ENCODE measurements around the gene MEGF11.

MEGF11 gene

DNA sequence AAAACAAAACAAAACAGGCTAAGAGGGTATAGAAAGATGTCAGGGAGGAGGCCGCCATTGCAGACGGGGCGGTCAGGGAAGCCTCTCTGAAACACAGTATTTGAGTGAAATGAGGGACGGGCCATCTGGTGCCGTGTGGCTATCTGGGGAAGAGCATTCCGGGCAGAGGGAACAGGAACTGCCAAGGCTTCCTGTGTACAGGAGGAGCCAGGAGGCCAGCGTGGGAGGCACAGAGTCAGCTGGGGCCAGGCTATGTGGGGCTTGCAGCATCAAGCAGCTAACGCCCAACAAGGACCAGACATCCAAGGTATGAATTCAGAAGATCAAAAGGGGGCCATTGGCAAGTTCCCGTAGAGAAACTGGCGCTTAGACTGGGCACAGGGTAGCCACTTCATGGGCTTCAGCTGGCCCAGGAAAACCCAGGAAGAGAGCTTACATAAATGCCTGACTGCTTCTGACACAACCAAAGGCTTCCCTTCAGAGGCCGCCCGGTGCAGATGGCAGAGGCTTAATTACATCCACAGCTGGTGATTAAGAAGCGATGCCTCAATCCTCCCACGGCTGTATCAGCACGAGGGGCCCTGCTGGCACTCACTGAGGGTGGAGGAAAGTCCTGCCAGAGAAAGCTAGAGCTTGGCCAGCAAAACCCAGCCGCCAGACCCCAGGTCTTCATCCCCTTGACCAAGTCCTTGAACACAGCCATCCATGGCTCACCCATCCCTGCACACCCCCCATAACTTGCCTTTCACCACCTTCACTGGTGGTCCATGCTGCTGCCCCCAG is 144.9 kb downstream of the MEGF11 start:
- DNase-seq: no peak

DNA sequence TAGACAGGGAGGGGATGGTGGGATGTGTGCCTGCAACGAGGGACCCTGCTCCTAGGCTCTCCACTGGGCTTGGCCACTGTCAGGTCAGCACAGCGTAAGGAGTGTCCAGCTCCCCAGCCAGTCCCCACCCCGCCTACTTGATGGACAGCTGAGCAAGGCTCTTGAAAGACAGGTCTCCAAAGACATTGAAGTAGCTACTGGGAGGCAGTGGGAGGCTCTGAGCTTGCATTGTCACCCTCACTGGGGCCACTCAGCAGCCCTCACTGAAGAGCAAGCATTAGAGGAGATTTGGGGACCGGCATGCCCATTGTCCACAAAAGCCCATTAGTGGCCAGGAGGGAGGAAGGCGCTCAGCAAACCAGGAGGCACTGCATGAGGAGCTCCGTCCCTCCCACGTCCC is 146.5 kb downstream of the MEGF11 start:
- no peak for DNase-seq

DNA sequence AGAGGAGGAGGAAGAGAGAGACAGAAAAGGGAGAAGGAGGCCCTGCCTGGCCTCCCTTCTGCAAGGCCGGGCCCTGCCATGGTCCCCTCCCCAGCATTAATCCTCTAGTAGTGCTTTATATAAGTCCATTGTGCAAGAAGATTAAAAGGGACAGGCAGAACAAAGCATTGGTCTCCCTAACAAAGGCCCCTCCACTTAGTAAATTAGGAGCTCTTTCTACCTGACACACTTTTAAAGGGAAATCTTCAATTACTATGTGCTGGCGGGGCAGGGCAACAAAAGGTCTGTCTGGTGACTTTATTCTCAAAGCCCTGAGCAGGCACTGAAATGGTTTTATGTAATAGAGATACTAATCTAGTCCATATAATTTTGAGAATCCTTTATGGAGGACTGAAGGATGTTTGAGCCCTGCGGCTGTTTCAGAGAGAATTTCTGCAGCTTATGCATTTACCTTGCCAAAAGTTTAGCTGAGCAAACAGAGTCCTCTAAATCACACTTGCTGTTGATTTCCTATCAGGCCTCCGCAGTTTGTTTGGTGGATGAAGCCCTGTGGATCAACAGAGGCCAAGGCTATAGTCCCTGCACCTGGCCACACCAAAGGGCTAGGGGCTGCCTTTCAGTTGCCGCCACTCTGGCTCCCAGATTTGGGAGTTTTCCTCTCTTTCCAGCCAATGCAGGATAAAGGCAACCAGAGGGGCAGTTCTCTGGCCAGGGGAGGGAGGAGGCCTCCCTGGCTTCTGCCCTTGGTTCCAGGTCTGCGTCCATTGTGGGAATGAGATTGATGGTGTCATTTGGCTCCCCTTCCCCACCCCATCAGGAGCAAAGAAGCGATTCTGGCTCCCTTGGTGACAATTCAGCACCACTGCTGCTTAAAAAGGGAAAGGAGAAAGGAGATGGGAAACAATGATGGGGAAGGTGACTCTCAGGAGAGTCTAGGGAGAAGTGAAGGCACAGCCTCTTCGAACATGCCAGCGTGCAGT is 148.0 kb downstream of the MEGF11 start:
- DNase-seq: no peak

DNA sequence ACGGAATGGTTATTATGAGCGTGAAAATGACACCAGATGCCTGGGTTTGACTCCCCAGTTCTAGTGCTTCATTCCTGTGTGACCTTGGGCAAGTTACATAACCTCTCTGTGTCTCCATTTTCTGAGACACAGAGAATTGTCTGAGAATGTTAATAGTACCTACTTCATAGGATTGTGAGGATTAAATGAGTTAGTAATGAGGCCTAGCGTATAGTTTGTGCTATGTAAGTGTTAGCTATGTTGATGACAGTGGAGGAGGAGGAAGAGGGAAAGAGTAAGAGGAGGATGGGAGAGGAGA is 150.3 kb downstream of the MEGF11 start:
- DNase-seq: no peak

DNA sequence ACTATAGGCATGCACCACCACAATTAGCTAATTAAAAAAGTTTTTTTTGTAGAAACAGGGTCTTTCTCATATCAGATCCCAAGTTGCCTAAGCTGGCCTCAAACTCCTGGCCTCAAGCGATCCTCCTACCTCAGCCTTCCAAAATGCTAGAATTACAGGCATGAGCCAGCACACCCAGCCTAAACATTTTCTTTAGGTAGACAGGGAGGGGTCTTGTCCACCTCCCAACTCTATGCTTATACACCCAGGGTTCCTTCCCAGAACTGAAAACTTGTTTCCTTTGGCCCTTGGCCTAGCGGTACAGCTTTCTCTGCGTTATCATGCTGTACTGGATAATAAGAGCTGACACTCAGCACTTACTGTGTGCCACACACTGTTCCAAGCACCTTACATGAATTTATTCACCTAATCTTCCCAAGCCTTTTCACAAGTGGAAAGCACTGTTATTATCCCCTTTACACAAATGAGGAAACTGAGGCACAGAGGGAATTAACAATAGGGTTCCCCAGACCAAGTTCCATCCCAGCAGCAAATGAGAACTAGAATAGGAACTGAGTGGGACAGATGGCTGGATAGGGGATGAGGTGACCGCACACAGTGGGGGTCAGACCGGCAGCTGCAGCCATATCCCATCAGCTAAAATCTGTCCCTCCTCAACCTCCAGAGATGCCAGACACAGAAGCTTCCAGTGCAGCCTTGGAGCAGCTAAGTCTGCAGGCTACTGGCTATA is 150.8 kb downstream of the MEGF11 start:
- no peak for DNase-seq

DNA sequence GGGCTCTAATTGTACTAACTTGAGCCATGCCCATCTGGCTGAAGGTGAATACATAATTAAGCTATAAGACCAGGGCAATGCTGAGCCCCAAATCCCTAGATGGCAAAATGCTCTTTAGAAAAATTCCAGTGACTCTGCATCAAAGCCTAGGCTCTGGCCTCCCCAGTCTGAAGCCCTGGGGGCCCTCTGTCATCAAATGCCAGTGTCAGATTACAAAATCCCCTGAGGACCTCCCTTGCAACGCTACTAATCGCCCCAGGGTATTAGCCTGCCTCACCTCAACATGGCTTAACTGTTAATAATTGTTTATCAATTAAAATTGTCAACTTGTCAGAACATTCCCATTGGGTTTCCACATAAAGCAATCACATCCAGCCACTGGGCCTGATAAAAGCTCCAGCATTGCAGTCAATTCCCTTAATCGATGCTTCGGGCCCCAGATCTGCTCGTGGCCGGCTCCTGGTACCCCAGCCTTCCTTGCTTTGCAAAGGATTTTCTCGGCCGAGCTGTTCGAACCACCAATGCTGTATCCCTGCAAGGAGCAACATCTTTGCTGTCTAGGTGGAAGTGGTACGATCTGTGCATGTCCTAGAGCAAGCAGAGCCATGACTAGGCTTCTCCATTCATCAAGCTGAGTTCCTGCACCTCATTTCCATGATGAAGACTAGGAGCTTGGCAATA is 151.7 kb downstream of the MEGF11 start:
- no peak for DNase-seq

DNA sequence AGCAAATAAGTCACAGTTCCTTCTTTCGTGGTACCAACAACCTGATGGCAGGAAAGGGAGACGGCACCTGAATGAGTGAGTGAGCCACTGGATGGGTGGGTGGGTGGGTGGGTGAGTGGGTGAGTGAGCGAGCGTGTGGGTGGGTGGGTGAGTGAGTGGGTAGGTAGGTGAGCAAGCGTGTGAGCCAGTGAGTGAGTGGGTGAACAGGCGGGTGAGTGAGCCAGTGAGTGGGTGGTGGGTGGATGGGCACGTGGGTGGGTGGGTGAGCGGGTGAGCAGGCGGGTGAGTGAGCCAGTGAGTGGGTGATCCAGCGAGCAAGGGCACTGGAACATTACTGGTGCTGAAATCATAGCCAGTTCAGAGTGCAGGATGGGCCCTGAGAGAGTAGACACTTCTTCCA is 152.8 kb downstream of the MEGF11 start:
- no peak for DNase-seq

DNA sequence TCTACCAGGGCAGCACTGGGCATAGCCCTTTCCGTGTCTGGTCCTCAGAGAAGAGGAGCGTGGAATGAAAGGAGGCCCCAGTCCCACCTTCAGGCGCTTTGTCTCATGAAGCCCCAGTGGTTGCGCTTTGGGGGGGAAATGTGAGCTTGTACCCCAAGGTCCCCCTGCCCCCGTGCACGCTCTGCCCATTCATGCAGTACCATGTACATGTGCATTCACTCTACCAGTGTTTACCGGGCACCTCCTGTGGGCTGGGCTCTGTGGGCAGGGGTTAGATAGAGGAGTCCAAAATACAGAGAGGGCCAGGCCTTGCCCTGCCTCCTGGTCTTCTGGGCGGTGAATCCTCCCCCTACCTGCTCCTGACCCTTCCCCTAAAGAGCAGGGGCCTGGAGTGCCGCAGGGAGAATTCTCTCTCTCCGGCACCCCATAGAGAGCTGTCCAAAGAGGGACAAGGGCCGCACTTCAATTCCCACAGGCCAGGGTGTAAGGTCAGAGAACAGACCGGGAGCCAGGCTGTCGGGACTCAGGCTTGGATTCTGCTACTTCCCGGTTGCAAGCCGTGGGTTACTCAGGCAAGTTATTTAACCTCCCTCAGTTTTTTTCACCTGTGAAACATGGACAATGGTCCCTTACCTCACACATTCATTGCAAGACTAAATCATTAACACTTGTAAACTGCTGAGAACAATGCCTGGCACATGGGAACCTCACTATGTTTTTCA is 153.4 kb downstream of the MEGF11 start:
- DNase-seq: no peak

DNA sequence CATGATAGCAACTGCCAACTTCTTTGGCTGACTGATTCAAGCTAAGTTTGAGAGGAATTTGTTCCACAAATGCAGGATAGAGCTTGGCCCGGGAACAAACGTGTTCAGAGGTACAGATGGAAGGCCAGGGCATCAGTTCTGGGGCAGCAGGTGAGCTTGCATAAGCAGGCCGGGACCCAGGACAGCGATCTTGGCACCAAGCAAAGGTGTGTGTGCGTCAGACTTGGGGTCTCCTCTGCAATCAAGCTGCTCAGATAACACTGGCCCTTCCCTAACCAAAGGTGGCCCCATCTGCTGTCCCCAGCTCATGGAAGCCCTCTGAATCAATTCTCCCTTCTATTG is 155.6 kb downstream of the MEGF11 start:
- DNase-seq: no peak

DNA sequence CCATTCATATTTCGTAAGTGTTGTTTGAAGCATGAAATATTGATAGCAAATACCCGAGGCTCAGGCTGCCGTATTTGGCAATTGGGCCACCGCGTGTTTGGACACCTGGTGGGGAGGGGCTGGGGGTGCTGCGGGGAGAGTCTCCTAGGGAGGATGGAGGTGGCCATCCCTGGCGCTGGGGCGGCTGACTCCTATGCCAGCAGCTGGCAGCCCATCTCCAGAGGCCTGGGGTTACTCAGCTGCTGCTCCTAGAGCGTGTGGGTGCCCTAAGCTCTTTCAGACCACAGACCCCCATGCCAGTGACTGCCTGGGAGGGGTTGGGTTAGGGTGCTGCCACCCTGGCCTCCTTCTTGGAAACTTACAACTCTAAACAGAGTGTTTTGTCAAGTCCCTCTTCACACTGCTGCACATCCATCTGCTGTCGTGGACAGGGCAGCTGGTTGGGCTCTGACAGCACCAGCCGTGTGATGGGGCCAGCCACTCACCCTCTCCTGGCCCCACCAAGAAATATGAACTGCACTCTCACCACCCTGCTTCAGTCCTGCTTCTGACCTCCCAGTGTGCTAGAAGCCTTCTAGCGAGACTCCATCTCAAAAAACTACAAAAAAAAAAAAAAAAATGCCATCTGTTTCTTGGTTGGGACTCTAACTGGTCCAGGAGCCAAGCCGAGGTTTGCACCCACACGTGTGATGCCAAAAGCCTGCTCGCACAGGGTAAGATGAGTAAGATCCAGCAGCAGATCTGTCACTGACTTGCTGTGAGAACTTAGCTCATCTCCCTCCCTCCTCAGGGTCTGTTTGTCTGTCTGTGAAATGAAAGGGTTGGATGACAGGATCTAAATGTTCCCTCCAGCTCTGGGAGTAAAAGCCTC is 156.2 kb downstream of the MEGF11 start:
- no peak for DNase-seq

DNA sequence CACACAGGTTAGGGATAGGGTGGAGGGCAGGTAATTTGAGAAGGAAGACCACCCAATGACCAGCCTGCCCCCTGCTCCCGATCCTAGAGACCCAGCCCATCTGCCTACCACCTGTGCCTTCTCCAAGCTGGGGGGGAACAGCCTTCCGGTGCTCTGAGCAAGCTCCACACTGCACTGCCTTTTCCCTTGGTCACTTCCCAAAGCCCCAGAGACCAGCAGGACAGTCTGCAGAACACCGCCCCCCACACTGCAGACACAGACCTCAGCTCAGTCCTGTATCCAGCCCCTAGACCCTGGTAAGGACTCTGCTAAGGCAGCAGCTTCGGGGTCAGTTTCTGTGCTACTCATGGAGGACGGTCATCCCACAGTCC is 156.9 kb downstream of the MEGF11 start:
- no peak for DNase-seq

DNA sequence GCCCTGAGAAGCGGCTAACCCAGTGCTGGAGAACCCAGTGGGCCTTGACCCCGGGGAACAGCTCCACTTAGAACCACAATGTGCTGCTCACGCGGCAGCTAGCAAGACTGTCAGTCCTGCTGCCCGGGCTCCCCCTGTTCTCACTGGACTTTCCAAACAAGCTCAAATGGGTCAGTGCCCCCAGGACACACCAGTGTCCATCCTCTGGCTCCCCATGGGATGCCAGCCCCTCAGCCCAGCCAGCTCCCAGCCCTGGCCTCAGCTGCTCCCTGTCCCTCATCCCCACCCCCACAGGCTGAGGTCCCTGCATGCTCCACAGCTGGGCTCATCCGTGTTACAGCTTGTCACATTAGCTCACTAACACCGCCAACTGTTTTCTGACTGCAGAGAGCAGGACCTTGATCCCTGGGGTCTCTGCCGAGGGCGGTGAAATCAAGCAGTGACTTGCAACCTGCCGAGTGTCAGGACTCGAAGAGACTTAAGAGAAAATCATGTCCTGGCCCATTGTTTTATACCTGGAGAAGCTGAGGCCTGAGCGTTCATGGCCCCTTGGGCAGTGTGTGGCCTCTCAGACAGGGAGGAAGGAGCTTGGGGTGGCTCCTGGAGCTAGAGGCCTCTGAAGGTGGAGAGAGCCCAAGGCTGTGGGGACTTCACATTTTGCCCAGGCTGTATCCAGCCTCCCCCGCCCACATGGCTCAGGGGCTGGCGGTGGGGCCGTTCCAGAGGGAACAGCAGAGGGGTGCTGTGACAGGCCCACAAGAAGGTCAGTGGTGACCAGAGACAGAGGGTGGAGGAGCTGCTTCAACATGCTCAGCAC is 157.5 kb downstream of the MEGF11 start:
- DNase-seq: no peak

DNA sequence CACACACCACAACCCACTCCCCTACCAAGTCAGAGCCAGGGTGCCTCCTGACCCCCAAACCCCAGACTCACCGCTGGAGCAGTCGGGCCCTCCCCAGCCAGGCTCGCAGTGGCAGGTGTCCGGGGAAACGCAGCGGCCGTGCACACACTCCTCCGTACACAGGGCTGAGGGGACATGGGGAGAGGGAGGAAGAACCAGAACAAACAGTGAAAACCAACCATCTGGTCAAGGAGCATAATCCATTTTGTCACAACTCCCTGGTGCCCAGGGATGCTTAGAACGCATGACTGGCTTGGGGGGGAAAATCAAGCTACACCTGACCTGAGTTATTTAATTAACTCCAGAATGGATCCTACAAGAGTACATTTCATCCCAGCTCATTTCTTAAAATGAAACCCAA is 159.2 kb downstream of the MEGF11 start:
- DNase-seq: no peak

DNA sequence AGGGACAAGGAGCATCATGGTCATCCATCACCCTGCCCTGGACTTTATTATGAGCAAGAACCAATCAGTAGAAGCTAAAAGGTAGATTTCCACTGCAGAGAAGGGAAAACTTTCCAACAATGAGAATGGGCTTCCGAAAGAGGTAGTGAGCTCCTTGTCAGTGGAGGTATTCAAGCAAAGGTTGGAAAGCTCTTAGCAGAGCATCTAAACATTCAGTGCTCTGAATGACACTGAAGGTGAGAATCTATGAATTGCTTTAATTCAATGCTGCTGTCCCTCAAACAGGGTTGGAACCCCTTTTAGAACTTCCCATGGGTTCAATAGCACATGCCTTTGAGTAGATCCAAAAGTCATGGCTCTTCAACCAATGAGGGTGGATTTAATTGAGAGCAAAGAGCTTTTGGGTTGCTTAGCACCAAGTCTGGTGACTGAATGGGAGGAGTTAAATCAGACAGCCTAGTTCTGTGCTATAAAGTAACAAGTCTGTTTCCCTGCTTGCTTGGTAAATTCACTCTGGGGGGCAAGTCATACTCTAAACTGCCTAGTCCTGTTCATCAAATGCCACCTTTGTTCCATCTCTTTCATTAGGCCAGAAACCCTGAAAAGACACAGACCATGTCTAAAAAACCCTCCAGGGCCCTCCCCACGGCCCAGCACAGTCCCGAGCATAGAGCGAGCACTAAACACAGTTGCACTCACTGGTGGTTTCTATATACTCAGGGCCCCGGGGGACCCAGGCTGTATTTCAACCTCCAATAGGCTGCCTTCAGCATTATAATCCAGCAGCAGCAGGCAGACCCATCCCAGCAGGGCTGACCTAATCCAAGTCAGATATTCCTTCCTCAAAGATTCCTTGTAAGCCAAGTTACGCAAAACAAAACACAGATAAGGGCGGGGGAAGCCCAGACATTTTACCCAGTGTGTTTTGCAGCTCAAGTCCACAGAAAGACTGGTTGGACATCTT is 161.2 kb downstream of the MEGF11 start:
- DNase-seq: no peak

DNA sequence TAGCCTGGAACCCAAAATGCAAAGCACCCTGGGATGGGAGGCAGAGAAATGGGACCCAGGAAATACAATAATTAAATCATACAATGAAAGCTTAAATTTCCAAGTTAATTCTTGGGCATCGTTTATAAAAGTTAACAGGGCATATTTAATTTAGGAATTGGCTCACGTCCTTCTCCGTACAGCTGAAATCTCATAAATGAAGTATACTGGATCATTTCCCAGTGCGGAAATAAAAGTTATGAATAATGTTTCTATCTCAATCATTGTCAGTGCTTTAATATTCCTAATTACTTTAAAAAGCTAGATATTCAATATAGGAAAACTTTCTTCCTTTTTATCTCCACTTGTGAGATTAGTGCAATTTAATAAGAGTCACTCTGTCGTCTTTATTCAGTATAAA is 164.0 kb downstream of the MEGF11 start:
- no peak for DNase-seq

DNA sequence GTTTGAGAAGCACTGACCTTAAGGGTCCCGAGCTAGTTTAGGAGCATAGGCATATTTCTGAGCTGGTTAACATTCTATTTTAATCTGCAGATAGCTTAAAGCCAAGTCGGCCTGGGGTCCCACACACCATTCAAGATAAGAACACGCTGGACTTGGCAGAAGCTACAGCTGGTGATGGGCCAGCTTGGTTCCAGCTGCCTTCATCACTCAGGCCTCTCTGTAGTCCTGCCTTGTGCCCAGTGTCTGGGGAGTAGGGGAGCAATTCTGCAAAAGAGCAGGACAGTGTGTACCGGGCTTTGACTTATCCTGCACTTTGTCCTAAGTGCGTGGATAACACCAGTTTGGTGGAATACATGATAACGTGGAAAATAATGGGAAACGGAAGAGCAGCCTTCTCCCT is 164.5 kb downstream of the MEGF11 start:
- DNase-seq: no peak

DNA sequence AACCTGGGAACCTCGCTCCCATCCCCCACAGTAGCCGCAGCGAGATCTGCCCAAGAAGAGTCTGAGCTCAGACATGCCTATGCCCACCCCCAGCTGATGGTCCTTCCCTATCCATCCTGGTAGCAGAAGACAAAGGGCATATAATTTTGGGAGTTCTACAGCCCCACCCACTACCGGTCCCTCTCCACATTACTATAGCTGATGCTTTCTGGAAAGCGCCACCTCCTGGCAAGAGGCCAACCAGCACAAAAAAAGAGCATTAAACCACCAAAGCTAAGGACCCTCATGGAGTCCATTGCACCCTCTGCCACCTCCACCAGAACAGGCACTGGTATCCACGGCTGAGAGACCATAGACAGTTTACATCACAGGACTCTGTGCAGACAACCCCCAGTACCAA is 168.4 kb downstream of the MEGF11 start:
- no peak for DNase-seq

DNA sequence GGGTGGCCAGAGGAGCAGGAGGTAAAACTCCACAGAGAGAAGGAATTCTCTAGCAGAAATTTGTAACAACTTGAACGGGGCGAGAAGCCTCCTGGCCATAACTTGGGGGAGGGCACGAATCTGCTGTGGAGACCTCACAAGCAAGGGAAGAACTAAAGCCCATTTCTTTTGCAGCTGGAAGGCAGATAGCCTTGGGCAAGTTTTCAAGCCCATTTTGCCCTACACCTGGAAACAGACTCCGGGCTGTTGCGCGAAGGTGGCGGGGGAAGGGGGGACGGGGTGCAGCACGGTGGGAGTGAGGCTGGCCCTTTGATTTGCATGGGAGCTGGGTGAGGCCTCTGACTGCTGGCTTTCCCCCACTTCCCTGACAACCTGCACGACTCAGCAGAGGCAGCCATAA is 168.8 kb downstream of the MEGF11 start:
- DNase-seq: no peak

DNA sequence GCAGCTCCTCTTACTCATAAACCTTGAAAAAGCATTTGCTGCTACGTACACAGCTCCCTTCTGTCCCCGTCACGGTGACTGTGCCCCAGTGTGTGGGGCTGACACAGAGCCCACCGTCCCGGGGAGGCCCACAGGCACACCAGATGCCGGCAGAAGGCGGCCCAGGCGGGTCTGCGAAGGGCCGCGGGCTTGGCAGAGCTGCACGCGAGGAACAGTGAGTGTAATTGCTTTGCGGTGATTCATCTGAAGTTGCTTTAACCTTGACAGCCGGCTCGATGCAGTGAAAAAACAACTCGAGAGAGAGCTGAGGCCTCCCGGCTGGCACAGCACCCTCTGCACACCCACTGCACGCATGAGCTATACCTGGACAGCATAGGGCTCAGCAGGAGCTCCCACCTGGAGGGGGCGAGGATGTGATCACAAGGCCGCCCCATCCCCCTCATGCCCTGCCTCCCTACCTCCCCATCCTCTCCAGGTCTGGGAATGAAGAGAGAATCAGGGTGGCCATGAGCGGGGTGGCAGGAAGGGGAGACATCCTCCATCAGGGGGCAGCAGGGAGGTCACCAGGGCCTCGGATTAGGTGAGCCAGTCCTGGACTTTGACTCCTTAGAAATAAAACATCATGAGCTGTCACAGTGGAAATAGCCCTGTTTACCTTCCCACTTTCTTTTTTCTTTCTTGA is 172.7 kb downstream of the MEGF11 start:
- DNase-seq: peak; percentile 70
